ENCODE results near the gene RBBP5.

DNA sequence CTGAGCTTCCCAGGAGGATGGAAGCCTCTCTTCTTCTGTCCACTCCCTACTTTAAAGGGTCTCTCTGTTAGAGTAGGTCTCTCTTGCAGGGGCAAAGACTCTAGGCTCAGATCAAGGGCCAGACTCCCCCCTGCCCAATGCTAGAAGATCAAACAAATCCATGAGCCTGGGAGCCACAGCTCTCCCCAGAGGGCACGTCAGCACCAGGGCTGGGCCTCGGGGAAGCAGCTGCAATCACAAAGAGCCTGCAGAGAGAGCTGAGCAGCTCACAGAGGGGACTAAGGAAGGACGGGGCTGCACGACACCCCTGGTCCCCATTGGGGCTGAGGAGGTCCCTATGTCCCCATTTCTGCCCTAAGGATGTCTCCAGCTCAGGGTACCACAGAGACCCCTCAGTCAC lies 74.9 kb downstream of the RBBP5 start:
- no peak for TF ChIP-seq REST (IDR thresholded peaks at IDR 0.05; ENCODE audit: low read depth)
- TF ChIP-seq POLR2AphosphoS5 (IDR thresholded peaks at IDR 0.05; ENCODE audit: low read depth, low read length) = no peak
- no peak for TF ChIP-seq EZH2phosphoT487 (IDR thresholded peaks at IDR 0.05; ENCODE audit: borderline replicate concordance)
- TF ChIP-seq ELF1 (IDR thresholded peaks at IDR 0.05; ENCODE audit: borderline replicate concordance, low read depth) = no peak
- no peak for TF ChIP-seq CTCF (IDR thresholded peaks at IDR 0.05 in 2 of 3, conservative IDR thresholded peaks at IDR 0.05 in 1 of 3; ENCODE audit: borderline replicate concordance in 1 of 3, insufficient read depth in 1 of 3, low read depth in 2 of 3, low read length in 2 of 3)
- no peak for TF ChIP-seq POLR2A (IDR thresholded peaks at IDR 0.05; ENCODE audit: borderline replicate concordance, extremely low read depth, insufficient read depth, insufficient read length)
- TF ChIP-seq, protein P1, sequence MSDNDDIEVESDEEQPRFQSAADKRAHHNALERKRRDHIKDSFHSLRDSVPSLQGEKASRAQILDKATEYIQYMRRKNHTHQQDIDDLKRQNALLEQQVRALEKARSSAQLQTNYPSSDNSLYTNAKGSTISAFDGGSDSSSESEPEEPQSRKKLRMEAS (IDR thresholded peaks at IDR 0.05) = no peak
- TF ChIP-seq SRF (IDR thresholded peaks at IDR 0.05; ENCODE audit: low read depth) = no peak
- TF ChIP-seq ZFX (IDR thresholded peaks at IDR 0.05) = no peak
- TF ChIP-seq CEBPB (IDR thresholded peaks at IDR 0.05; ENCODE audit: low read depth) = no peak
- TF ChIP-seq YY1 (IDR thresholded peaks at IDR 0.05; ENCODE audit: extremely low read depth, insufficient replicate concordance, low read depth, low read length) = no peak
- TF ChIP-seq ZNF274 (IDR thresholded peaks at IDR 0.05; ENCODE audit: low read depth, low read length) = no peak
- no peak for TF ChIP-seq TCF7L2 (IDR thresholded peaks at IDR 0.05; ENCODE audit: borderline replicate concordance, extremely low read depth, insufficient read depth, insufficient read length)
- no peak for TF ChIP-seq EZH2 (IDR thresholded peaks at IDR 0.05)

Data from HCT116 (cell line).